Activated CD8-positive, alpha-beta memory T cell treated with anti-CD3 and anti-CD28 coated beads, Interleukin-2, amount 10 ng/mL, durations not matched to agents 7 days and 5 days (primary cell): Measurements from ENCODE around the gene RFX8. TPM values are rescaled to one million over a fixed set of nuclear protein-coding genes. Genes with fewer than 3 reads are reported as not detected.

ENCODE experiments used
- ATAC-seq: fragments of 150-1000 bp; cut with Tn5 transposase; one replicate; pipeline ENCODE4 v1.10.0; 2021; ENCODE audit warnings: moderate library complexity
- CTCF ChIA-PET: fragments of 350-600 bp; sonication (Branson Sonifier 250); formaldehyde crosslinking; loops from one replicate; lab custom pipeline; 2021; ENCODE audit warnings: antibody characterized with exemption; lab: Charles Lee
- DNase-seq: peaks from one replicate; pipeline ENCODE4 v3.0.0-alpha.2; 2020
- H3K27ac Mint-ChIP-seq: one replicate; pipeline ENCODE4 v1.8.0; 2021; ENCODE audit warnings: mild to moderate bottlenecking, mixed read lengths
- H3K27me3 Mint-ChIP-seq: one replicate; pipeline ENCODE4 v1.8.0; 2021; ENCODE audit warnings: mixed read lengths
- H3K36me3 Mint-ChIP-seq: one replicate; pipeline ENCODE4 v1.8.0; 2021; ENCODE audit warnings: mild to moderate bottlenecking, mixed read lengths
- H3K4me1 Mint-ChIP-seq: one replicate; pipeline ENCODE4 v1.8.0; 2021; ENCODE audit warnings: mixed read lengths
- H3K4me3 Mint-ChIP-seq: one replicate; pipeline ENCODE4 v1.8.0; 2021; ENCODE audit warnings: mild to moderate bottlenecking, moderate library complexity, mixed read lengths
- H3K9me3 Mint-ChIP-seq: one replicate; pipeline ENCODE4 v1.8.0; 2022; ENCODE audit warnings: low read depth, mixed read lengths
- total RNA-seq, 2 experiments: library from RNA; stranded (reverse); gene quantifications; one replicate each; pipeline ENCODE4 v1.2.3, GENCODE V29; 2021

Gene RFX8
- total RNA-seq, 2 experiments from 2014 or later: 1.0 to 2.3 TPM

DNA sequence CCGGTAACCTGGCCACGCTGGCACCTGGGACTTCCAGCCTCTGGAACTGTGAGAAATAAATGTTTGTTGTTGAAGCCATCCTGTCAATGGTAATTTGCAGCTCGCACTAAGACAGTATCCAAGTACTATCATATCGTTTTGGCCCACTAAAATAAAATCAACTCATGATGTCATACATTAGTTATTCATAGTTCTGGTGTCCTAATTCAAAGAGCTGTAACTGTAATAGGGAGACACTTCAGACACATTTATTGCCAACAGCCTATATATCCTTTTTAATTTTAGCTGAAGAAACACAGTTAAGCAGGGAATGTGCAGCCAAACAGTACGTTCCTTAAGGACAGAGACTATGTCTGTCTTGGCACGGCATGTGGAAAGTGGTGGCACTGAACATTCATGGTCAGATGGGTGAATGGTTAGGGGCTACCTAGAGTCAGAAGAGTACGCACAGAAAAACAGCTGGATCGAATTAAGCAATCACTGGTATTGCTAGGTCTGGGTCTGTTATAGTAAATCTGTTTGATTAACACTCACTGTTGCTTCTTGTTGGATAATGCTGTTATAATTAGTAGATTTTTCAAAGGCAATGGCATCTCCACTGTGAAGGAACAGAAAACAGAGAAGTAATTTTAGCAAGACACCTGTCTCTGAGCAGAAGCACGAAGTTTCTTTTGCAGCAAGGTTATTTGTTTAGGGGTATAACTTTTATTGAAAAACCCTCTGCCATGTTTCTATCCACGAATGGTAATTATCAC lies 46.3 kb downstream of the RFX8 start:
- CTCF ChIA-PET: no interaction called here
- Mint-ChIP-seq H3K9me3 (no peaks in the 10 kb centered on the region), H3K4me3 (no peak overlapping the region), H3K27ac (no peak overlapping the region), H3K36me3 (no peaks in the 10 kb centered on the region), H3K4me1 (peaks cover 2% of the 10 kb centered on the region), H3K27me3 (no peaks in the 10 kb centered on the region)
- ATAC-seq (no peak), DNase-seq (no peak)

DNA sequence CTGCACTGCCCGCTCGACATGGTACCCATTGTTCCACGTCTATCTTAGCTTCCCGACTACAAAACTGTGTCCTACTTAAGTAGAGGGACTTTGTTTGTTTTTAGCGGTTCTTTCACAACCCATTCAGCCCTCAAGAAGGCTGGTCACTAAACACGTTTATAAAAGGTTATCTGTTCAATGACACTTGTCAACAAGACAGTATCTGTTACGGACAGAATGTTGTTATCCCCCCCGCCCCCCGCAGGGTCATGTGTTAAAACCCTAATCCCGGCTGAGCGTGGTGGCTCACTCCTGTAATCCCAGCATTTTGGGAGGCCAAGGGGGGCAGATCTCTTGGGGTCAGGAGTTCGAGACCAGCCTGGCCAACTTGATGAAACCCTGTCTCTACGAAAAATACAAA lies 47.2 kb downstream of the RFX8 start:
- Mint-ChIP-seq H3K4me3 (no peak overlapping the region), H3K27ac (no peak overlapping the region), H3K27me3 (no peaks in the 10 kb centered on the region), H3K4me1 (peaks cover 2% of the 10 kb centered on the region), H3K9me3 (no peaks in the 10 kb centered on the region), H3K36me3 (no peaks in the 10 kb centered on the region)
- CTCF ChIA-PET: no interaction called here
- DNase-seq: no peak
- ATAC-seq: no peak

DNA sequence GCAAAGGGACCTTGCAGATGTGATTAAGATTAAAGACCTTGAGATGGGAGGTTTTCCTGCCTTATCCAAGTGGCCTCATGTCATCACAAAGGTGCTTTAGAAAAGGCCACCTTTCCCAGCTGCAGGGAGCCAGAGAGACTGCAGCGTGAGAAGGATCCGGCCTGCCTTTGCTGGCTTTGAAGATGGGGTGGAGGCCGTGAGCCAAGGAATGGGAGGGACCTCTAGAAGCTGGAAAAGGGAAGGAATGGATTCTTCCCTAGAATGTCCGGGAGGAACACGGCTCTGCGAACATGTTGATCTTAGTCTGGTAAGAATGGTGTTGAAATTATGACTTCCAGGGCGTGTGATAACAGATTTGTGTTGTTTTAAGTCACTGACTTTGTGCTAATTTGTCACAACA lies 47.7 kb downstream of the RFX8 start:
- DNase-seq (no peak), ATAC-seq (no peak)
- no peak overlapping the region for H3K27ac Mint-ChIP-seq
- H3K27me3 Mint-ChIP-seq: no peaks in the 10 kb centered on the region
- H3K4me1 Mint-ChIP-seq: no peaks in the 10 kb centered on the region
- H3K36me3 Mint-ChIP-seq: no peaks in the 10 kb centered on the region
- H3K4me3 Mint-ChIP-seq: no peak overlapping the region
- CTCF ChIA-PET: no interaction called here
- no peaks in the 10 kb centered on the region for H3K9me3 Mint-ChIP-seq

DNA sequence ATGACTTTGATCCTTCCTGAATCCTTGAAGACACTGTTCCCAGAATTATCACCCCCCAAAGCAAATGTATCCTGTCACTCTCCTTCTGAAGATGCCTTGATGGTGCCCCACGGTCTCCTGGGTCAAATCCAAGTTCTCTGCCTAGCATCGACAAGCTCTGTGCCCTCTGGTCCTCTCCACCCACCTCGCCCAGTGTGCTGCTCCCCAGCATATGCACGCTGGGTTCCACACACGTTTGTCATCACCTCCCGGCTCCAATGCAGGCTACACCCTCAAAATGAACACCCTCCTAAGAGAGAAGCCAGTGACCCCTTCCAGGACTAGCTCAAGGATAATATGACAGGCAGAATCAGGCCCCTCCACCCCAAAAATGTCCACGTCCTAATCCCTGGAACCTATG lies 48.1 kb downstream of the RFX8 start:
- Mint-ChIP-seq H3K27me3 (no peaks in the 10 kb centered on the region), H3K4me3 (no peak overlapping the region), H3K36me3 (no peaks in the 10 kb centered on the region), H3K27ac (no peak overlapping the region), H3K9me3 (no peaks in the 10 kb centered on the region), H3K4me1 (no peaks in the 10 kb centered on the region)
- CTCF ChIA-PET: no interaction called here
- ATAC-seq (no peak), DNase-seq (no peak)

DNA sequence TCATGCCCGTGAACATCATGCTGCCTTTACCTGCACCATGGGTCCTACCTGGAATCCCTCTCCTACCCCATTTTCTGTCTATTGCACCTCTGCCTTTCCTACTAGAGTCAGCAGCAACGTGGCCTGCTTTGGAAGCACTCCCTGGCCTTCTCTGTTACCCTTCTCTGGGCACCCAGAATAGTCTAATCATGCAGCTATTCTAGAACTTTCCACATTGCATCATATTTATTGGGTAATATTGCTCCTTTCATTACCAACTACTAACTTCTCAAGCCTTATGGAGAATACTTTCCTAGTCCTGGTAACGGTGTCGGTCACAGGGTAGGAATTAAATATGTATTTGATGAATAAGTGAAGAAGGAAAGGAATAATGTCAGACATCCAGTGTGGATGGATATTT lies 54.3 kb downstream of the RFX8 start:
- CTCF ChIA-PET: interaction anchor here (0.7 to 4.6 kb wide), 2 partner anchors 10 to 409 kb away, joined by 3 to 36 read pairs; no protein-coding TSS in a partner anchor
- Mint-ChIP-seq H3K27me3 (peaks cover 3% of the 10 kb centered on the region), H3K4me3 (no peak overlapping the region), H3K36me3 (no peaks in the 10 kb centered on the region), H3K27ac (no peak overlapping the region), H3K4me1 (no peaks in the 10 kb centered on the region), H3K9me3 (no peaks in the 10 kb centered on the region)
- peak; percentile 5 for DNase-seq
- no peak for ATAC-seq

DNA sequence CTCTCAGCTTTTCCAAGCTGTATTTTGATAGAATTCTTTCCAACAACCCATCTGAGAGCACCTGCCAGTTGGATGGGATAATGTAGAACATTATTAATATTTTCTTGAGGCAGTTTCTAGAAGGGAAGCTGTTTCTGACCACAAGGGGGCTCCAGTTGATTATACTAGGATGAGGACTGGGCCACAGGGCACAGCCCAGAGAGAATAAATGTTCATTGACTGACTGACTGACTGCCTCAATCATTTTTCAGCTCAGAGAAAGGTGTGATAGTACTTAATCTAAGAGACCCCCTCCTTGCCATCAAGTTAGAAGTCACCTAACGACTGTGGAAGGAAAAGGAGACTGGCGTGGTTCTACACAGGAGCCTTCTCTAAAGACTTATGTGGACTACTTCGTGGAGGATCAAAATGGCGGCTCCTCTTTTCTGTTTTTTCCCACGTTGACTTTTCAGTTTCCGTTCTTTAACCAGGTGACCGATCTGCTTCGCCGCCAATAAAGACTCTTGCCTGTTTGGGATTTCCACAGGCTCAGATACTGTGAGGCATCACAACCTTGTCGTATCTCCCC lies 55.7 kb downstream of the RFX8 start:
- CTCF ChIA-PET: interaction anchor here (0.8 to 4.6 kb wide), 18 partner anchors 10 to 464 kb away, joined by 3 to 36 read pairs (median 3); partner anchors contain the start of genes CREG2, MAP4K4 and RFX8
- H3K9me3 Mint-ChIP-seq: peaks cover 3% of the 10 kb centered on the region

DNA sequence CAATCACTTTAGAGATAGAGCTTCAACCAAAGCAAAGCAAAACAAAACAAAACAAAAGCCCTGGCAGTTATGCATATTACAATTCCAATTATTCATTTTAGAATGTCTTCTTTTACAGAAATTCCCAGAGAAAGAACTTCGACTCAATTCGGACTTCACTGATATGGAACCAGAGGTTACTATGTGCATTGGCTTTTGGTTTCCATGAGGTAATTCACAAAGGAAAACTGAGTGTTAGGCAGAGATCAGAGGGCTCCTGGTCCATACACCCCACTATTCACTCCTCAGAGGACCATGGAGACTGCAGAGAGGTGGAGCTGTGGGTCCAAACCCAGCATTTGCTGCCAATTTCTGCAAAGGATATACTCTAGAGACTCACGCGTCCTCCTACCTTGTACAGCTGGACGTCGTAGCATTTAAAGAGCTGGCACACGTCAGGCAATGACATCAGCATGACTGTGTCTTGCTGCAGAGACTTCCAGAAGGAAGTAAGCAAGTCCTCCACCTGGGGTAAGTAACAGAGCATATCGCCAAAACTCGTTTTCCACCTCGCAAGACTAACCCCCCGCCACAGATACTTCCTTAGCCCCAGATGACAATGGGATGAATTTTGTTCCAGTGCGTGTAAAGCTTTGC lies 56.3 kb downstream of the RFX8 start:
- Mint-ChIP-seq H3K9me3 (peaks cover 3% of the 10 kb centered on the region), H3K27me3 (peaks cover 3% of the 10 kb centered on the region), H3K4me3 (no peak overlapping the region), H3K36me3 (no peaks in the 10 kb centered on the region), H3K27ac (no peak overlapping the region), H3K4me1 (no peaks in the 10 kb centered on the region)
- ATAC-seq: no peak
- DNase-seq: peak; percentile 33
- CTCF ChIA-PET: interaction anchor here (0.8 to 4.6 kb wide), 19 partner anchors 10 to 465 kb away, joined by 3 to 36 read pairs (median 3); partner anchors contain the start of genes CREG2, MAP4K4 and RFX8

More for the DNA sequence above, 55.7 kb downstream of the RFX8 start:
- H3K27me3 Mint-ChIP-seq: peaks cover 3% of the 10 kb centered on the region
- H3K27ac Mint-ChIP-seq: no peak overlapping the region
- no peaks in the 10 kb centered on the region for H3K36me3 Mint-ChIP-seq
- H3K4me3 Mint-ChIP-seq: no peak overlapping the region
- DNase-seq: peak; percentile 70
- ATAC-seq: peak; percentile 45
- H3K4me1 Mint-ChIP-seq: no peaks in the 10 kb centered on the region

DNA sequence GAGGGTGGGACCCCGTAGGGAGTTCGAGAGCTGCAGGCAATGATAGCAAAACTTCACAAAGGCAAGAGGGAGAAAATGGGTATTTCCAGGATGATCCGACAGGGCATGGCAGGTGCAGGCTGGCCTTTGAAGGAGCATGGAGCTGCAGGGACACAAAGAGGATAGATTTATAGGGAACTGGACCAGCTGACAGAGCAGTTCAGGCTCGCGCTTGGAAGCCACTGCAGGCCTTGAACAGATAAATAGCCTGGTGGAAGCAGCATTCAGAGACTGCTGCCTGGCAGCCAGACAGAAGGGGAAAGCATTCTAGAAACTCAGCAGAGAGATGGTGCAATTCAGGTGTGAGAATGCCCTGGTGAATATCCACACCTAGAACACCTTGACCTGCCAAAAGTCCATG lies 58.3 kb downstream of the RFX8 start:
- Mint-ChIP-seq H3K9me3 (peaks cover 3% of the 10 kb centered on the region), H3K36me3 (no peaks in the 10 kb centered on the region), H3K4me3 (no peak overlapping the region), H3K27me3 (peaks cover 3% of the 10 kb centered on the region), H3K4me1 (no peaks in the 10 kb centered on the region), H3K27ac (no peak overlapping the region)
- CTCF ChIA-PET: interaction anchor here (0.9 to 4.6 kb wide), 4 partner anchors 9 to 413 kb away, joined by 4 to 36 read pairs (median 14); no protein-coding TSS in a partner anchor
- no peak for ATAC-seq
- DNase-seq: no peak

DNA sequence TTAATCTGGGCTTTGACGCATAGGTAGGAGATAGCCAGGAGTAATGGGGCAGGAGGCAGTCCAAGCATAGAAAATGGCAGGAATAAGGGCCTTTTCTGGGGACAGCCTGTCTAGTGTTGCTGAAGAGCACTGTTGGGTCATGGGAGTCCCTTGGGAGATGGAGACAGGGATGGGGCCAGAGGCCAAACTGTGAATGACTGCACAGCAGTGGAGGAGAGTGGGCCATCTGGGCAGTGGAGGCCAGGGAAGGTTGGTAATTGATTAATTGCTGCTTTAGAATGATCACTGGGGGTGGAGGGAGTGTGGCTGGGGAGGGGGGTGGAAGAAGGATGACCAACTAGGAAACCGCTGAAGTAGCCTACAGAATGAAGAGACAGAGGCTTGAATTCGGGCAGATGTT lies 59.0 kb downstream of the RFX8 start:
- Mint-ChIP-seq H3K27me3 (peaks cover 3% of the 10 kb centered on the region), H3K27ac (no peak overlapping the region), H3K36me3 (no peaks in the 10 kb centered on the region), H3K4me1 (no peaks in the 10 kb centered on the region), H3K9me3 (peaks cover 3% of the 10 kb centered on the region), H3K4me3 (no peak overlapping the region)
- CTCF ChIA-PET: interaction anchor here (0.9 kb wide), 1 partner anchor 66 kb away, joined by 4 read pairs; no protein-coding TSS in a partner anchor
- DNase-seq: no peak
- ATAC-seq: no peak

DNA sequence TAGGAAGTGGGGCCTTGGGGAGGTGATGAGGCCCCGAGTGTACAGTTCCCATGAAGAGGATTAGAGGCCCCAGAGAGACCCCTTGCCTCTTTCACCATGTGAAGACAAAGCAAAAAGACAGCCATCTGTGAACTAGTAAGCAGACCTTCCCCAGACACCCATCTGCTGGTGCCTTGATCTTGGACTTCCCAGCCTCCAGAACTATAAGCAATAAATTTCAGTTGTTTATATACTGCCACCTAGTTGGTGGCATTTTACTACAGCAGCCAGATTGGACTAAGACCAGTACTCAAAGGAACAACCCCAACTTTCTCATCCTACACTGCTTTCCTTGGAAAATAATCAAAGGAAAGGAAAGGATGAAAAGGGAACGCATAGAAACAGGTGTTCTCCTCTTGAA lies 59.7 kb downstream of the RFX8 start:
- Mint-ChIP-seq H3K4me1 (no peaks in the 10 kb centered on the region), H3K27me3 (peaks cover 3% of the 10 kb centered on the region), H3K27ac (no peak overlapping the region), H3K36me3 (no peaks in the 10 kb centered on the region), H3K4me3 (no peak overlapping the region), H3K9me3 (peaks cover 3% of the 10 kb centered on the region)
- ATAC-seq (no peak), DNase-seq (no peak)
- CTCF ChIA-PET: no interaction called here

DNA sequence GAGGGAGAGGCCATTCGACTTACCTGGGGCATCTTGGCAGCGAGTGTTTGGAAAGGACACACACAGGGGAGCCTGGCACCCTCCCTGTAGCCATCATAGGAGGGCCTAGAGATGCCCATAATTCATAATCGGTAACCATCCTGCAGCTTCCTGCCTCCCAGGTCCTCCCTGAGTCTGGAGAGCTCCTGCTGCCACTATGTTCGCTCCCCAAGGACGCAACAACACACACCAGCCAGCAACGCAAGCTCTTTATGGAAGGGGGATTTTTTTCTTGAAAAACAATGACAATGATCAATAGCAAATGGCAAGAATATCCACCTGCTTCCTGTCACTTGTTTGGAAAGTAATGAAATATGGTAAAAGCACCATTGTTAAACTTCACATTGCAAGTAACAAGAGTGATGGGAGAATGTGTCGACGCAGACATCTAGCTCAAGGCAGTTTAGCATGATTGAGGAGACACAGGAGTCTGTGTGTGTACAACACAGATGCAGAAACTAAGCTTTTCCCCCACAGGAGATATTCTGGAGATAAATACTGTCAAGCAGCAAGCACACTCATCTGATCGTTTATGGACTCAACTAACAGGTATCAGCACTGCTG lies 62.7 kb downstream of the RFX8 start:
- ATAC-seq (no peak), DNase-seq (no peak)
- H3K36me3 Mint-ChIP-seq: no peaks in the 10 kb centered on the region
- CTCF ChIA-PET: interaction anchor here (1.3 kb wide), 1 partner anchor 70 kb away, joined by 3 read pairs; no protein-coding TSS in a partner anchor
- H3K27ac Mint-ChIP-seq: no peak overlapping the region
- no peaks in the 10 kb centered on the region for H3K4me1 Mint-ChIP-seq
- peaks cover 3% of the 10 kb centered on the region for H3K9me3 Mint-ChIP-seq
- peaks cover 5% of the 10 kb centered on the region for H3K27me3 Mint-ChIP-seq
- no peak overlapping the region for H3K4me3 Mint-ChIP-seq

DNA sequence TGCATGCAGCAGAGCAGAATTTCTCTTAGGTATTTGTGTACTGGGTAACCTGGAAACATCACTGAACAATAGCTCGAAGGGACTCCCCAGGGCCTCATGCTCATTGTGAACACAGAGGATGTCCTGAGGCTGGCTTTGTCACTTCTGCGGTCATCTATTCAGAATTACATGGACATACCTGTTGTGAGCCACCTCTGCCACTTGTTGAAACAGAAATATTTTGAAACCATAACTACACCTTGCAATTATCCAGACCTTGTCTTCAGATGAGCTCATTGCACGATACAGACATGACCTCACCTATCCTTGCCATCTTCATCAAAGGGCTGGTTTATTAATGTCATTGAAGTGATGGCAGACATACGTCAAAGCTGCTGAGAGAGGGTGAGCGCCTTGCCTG lies 64.2 kb downstream of the RFX8 start:
- H3K4me3 Mint-ChIP-seq: no peak overlapping the region
- H3K36me3 Mint-ChIP-seq: no peaks in the 10 kb centered on the region
- H3K27ac Mint-ChIP-seq: no peak overlapping the region
- peaks cover 9% of the 10 kb centered on the region for H3K27me3 Mint-ChIP-seq
- DNase-seq: no peak
- peaks cover 3% of the 10 kb centered on the region for H3K9me3 Mint-ChIP-seq
- no peaks in the 10 kb centered on the region for H3K4me1 Mint-ChIP-seq
- CTCF ChIA-PET: interaction anchor here (1.1 kb wide), 1 partner anchor 10 kb away, joined by 3 read pairs; no protein-coding TSS in a partner anchor
- ATAC-seq: no peak

DNA sequence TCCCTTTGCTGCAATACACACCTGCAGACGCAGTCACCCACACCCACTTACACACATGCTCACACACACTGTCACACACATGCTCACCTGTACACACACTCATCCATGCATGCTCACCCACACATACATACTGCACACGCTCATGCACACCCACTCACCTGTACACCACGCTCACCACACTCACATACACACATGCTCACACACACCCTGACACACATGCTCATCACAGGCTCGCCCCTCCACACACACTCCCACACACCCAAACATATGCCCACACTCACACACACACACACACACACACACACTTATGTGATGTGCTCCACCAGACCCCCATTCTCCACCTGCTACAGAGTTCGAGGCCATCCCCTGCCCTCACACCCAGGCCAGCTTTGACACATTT lies 64.8 kb downstream of the RFX8 start:
- DNase-seq (no peak), ATAC-seq (no peak)
- Mint-ChIP-seq H3K4me1 (no peaks in the 10 kb centered on the region), H3K9me3 (peaks cover 3% of the 10 kb centered on the region), H3K36me3 (no peaks in the 10 kb centered on the region), H3K27me3 (peaks cover 12% of the 10 kb centered on the region), H3K27ac (no peak overlapping the region), H3K4me3 (no peak overlapping the region)
- CTCF ChIA-PET: interaction anchor here (1.1 kb wide), 1 partner anchor 10 kb away, joined by 3 read pairs; no protein-coding TSS in a partner anchor
